H7 (cell line): ENCODE results near the gene HPD. TPM values are rescaled to one million over a fixed set of nuclear protein-coding genes. Genes with fewer than 3 reads are reported as not detected.
A peak's percentile ranks its signal among the peaks of the same experiment; 100 is the strongest.

Experiments used
- DNase-seq: peaks from one replicate; pipeline ENCODE4 v3.0.0; 2012
- H3K27me3 ChIP-seq: 2 replicates; pipeline ENCODE4 v1.6.0; 2011; ENCODE audit warnings: mild to moderate bottlenecking, low read length; ENCODE audit not compliant: control insufficient read depth, insufficient read depth
- H3K36me3 ChIP-seq: replicated peaks from 2 replicates; pipeline ENCODE4 v1.5.1; 2011; ENCODE audit warnings: low read length; ENCODE audit not compliant: control insufficient read depth, insufficient read depth
- H3K4me3 ChIP-seq: 2 replicates; pipeline ENCODE4 v1.5.1; 2011; ENCODE audit warnings: low read depth, mild to moderate bottlenecking, control low read depth, low read length, moderate library complexity; ENCODE audit not compliant: insufficient read depth
- total RNA-seq: library from RNA; depleted of rRNA; stranded (reverse); fragments of >200 nt; shearing (Covaris generic); gene quantifications from 2 replicates; pipeline ENCODE4 v1.2.3, GENCODE V29; 2014

HPD gene
- total RNA-seq, 1 experiment from 2014 or later, result 0.80 TPM

DNA sequence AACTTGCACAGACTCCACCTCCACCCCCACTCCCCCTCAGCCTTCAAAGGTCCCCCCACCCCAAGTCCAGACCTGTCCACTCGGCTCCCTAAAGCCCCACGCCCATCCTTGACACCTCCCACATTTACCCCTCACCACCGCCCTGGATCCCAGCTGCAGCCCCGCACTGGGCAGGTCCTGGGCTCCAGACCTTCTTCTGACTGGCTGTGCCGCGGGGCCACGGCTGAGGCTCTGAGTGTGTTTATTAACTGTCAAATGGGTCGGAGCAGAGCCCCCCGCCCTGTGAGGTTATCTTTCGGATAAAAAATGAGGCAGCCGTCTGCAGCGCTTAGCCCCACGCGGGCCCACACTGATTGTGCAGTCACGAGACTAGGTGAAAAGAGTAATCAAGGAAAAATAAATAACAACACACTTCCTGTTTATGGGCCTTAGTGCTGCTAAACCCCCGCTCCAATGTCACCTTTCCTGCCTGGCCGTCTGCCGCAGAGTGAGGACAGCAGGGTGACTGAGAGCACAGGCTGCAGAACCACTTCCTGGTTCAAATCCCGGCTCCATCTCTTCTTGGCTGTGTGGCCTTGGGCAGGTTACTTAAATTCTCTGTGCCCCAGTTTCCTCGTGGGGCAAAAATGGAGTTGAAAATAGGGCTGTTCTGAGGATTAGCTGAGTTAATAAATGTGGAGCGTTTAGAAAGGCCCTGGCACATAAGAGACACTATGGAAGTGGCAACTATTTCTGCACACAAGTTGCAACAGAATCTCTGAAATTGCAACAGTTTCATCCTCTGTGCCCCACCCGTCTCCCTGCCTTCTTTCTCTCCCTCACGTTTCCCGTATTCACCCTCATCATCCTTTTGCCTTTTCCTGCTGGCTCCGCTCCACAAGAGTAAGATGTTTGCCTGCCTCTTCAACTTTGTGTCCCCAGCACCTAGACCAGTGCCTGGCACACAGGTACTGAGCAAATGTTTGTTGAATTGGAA, 45.5 kb downstream of the HPD start:
- no peaks in the 10 kb centered on the region for H3K27me3 ChIP-seq
- peaks cover 21% of the 10 kb centered on the region for H3K36me3 ChIP-seq
- peak overlapping the region; percentile 61 for H3K4me3 ChIP-seq
- peak; percentile 75 for DNase-seq

DNA sequence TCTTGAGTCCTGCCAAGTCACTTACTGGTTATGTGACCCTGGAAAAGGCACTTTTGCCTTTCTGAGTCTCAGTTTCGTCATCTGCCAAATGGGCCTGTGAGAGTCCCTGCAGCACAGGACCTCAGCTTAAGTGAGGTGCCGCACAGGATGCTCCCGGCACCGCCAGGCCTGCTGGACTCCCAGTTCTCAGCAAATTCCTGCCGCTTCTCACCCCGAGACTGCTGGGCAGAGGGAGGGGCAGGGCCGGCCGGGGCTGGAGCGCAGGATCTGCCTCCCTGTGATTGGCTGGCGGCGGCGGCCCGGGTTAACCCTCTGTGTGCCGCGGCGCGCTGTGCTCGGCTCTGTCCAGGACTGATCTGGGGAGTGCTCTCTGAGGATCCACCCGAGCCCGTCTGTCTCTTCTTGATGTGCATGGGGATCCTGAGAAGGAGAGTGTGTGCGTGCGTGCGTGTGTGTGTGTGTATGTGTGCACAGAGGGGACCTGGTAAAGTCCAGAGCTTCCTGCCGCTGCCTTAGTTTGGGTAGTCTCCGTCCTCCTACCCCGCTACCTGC, 46.3 kb downstream of the HPD start:
- peak; percentile 99 for DNase-seq
- H3K4me3 ChIP-seq, result peak overlapping the region; percentile 61
- H3K27me3 ChIP-seq, result no peaks in the 10 kb centered on the region
- peaks cover 18% of the 10 kb centered on the region for H3K36me3 ChIP-seq

DNA sequence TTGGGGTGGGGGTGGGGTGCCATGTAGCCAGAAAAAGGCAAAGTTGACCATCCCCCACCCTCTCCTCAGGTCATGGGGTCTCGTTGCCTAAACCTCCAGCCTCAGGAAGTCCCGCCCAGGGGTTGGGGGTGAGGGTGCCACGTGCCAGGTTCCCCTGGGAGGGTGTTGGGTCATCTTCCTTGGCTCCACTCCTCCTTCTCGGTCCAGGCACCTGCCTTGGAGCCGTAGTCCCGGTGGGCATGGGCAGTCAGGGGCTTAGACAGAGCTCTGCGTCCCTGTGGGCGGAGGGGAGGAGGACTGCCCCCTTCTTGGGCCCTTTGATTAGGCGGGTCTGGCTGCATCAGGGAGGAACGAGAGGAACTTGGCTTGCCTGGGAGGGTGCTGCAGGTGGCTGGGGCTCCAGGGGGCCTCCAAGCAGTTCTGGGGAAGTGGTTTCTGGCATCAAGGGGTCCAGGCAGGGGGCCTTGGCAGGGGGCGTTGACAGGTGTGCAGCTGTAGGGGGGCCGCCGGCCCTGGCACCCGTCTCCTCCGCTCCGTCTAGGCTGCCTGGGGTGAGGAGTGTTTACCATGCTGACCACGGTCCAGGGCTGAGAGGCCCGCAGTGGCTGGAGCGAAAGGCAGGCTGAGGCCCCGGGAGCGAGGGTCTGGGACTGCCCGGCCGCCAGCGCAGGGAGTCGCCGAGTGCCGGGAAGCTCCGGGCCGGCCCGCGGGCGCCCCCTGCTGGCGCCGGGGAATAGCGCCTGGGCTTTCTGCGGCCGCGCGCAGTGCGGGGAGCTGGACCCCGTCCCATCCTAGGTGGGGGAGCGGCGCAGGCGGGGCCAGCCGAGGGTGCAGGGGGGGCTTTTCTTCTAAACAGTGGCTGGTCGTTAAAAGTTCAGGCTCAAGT, 47.0 kb downstream of the HPD start:
- peak; percentile 98 for DNase-seq
- H3K36me3 ChIP-seq, result peaks cover 15% of the 10 kb centered on the region
- H3K27me3 ChIP-seq, result no peaks in the 10 kb centered on the region
- peak overlapping the region; percentile 61 for H3K4me3 ChIP-seq

DNA sequence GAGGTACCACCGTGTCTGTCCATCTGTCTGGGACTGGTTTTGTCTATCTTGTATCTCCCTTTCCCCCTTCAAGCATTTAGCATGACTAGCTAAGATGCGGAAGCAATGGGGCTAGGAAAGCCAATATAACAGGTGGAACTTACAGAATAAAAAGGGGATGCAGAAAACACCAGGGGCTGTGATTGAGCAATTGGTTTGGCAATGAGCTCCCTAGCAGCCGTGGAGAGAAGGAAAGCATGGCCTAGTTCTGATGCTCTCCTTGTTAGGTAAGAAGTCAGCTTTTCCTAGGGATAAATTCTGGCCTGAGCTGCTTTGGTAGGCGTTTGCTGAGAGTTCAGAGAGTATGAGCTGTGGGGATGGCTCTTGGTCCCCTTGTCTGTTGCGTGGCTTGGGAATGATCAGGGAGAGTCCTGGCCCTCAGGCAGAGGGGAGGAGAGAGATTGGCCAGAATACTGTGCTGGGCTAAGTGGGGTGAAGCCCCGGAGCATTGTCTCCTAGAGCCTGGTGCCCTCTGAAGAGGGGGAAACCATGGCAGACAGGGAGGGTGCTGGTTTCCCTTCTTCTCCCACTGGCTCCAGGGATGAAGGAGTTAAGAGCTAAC, 47.7 kb downstream of the HPD start:
- Histone ChIP-seq H3K4me3 (no peak overlapping the region; the same call in 1 of the 2 replicates), H3K27me3 (no peaks in the 10 kb centered on the region), H3K36me3 (peaks cover 13% of the 10 kb centered on the region)
- no peak for DNase-seq

DNA sequence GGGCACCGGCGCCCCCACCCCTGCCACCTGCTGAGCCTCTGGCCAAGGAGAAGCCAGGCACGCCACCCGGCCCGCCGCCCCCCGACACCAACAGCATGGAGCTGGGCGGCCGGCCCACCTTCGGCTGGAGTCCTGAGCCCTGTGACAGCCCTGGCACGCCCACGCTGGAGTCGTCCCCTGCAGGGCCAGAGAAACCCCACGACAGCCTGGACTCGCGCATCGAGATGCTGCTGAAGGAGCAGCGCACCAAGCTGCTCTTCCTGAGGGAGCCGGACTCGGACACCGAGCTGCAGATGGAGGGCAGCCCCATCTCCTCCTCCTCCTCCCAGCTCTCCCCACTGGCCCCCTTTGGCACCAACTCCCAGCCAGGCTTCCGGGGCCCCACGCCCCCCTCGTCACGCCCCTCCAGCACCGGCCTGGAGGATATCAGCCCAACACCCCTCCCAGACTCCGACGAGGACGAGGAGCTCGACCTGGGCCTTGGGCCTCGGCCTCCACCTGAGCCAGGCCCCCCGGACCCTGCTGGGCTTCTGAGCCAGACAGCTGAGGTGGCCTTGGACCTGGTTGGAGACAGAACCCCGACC, 48.3 kb downstream of the HPD start:
- DNase-seq, result no peak
- Histone ChIP-seq H3K36me3 (peaks cover 13% of the 10 kb centered on the region), H3K27me3 (no peaks in the 10 kb centered on the region), H3K4me3 (no peak overlapping the region)

DNA sequence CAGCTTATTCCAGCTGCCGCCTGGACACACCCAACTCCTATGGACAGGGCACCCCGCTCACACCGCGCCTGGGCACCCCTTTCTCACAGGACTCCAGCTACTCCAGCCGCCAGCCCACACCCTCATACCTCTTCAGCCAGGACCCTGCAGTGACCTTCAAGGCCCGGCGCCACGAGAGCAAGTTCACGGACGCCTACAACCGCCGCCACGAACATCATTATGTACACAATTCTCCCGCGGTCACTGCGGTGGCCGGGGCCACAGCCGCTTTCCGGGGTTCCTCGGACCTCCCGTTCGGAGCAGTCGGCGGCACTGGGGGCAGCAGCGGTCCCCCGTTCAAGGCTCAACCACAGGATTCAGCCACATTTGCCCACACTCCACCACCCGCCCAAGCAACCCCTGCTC, 48.9 kb downstream of the HPD start:
- Histone ChIP-seq H3K36me3 (peaks cover 13% of the 10 kb centered on the region), H3K27me3 (no peaks in the 10 kb centered on the region), H3K4me3 (no peak overlapping the region)
- no peak for DNase-seq

DNA sequence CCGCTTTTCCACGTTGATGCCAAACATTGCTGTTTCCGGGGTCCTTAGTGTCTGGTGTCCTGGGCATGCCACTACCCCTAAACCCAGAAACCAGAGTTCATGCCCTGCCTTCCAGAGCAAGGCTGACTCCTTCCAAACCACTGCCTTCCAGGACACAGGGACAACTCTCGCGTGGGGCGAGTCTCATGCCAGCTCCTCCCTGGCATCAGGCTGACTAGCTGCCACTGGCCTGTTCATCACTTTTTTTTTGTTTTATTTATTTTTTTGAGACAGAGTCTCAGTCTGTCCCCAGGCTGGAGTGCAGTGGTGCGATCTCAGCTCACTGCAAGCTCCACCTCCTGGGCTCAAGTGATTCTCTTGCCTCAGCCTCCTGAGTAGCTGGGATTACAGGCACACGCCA, 50.0 kb downstream of the HPD start:
- no peak for DNase-seq
- Histone ChIP-seq H3K36me3 (peaks cover 13% of the 10 kb centered on the region), H3K4me3 (no peak overlapping the region), H3K27me3 (no peaks in the 10 kb centered on the region)

DNA sequence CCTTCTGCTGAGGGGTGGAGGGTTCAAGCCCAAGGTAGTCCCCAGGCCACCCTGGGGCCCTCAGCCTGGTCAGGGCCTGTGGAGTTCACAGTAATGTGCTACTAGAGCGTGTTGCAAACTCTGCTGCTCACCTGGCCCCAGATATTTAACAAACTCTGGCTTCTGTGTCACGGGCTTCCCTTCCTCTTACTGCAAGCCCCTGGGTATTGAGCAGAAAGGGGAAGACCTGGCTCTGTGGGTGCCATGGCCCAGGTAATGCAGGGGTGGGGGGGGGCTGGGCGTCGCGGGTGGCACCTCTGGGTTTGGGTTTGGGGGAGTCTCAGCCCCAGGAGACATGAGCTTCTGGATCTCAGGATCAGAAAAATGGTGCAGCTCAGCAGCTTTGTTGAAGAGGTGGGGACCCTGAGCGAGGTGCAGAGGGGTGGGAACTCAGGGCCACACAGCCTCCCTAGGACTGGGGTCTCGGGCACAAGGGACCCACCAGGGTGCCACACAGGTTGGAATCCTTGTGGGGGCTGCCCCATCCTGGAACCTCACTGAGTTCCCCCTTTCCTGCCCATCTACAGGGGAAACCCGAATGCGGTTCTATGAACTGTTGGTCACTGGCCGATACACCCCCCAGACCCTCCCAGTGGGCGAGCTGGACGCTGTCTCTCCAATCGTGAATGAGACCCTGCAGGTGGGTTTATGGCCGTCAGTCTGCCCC, 50.9 kb downstream of the HPD start:
- H3K4me3 ChIP-seq, result no peak overlapping the region

DNA sequence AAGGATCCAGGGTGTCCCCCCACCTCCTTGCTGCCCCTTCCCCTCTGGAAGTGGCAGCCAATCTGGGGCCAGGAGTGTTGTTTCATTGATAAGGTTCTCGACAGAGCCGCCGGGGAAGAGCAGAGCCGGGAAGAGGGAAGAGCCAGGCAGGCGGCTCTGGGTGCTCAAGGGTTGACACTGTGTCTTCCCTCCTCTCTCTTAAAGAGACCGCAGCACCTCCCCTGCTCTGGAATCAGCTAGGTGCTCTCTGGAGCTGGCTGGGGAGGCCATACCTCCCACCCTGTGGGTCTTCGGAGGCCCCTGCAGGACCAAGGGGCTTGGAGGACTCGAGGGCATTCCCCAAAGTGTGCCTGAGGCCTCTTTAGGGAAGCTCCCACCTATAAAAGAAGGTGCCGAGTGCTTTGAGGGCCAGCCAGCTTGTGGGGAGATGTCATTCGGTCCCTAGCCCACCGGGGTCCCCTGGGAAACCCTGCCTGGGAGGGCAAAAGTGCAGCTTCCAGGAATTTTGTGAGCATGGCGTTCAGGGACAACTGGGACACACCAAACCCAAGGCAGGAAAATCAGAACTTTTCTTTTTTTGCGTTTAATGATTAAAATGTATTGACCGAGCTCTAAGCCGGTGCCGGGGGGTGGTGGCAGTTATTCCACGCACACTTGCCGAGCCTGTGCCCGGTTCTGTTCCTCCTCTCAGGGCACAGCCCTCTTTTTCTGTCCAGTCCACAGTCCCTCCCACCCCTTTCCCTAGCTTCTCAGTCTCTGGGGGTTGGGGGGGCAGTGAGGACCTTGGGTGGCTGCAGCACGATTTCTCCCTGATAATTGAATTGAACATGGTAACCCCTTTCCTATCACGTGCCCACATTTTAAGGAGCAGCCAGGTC, 51.9 kb downstream of the HPD start:
- no peaks in the 10 kb centered on the region for H3K27me3 ChIP-seq
- H3K36me3 ChIP-seq, result peaks cover 13% of the 10 kb centered on the region
- DNase-seq, result peak; percentile 53
- H3K4me3 ChIP-seq, result peak overlapping the region; percentile 14; the same call in 1 of the 2 replicates

More for the DNA sequence above, 50.9 kb downstream of the HPD start:
- Histone ChIP-seq H3K36me3 (peaks cover 13% of the 10 kb centered on the region), H3K27me3 (no peaks in the 10 kb centered on the region)
- no peak for DNase-seq

DNA sequence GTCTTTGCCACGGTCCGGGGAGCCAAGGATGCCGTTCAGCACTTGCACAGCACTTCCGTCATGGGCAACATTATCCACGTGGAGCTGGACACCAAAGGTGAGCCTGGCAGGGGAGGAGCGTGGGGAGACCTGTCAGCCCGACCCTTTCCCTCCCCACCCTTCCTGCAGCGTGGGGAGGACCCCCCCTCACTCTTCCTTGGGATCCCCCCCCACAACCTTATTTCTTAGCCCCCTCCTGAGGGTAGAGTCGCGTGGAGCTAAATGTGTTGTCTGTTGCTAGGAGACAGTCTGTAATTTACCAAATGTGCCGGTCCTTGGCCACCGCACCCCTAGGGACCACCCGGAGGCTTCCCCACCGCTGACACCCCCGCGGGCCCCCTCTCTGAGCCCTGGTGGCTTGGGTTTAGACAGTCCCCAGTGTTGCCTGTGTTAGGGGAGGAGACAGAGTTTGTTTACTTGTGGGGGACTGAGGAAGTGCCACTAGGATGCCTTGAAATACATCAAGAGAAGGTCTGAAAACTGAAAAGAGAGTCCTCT, 52.6 kb downstream of the HPD start:
- no peaks in the 10 kb centered on the region for H3K27me3 ChIP-seq
- peaks cover 13% of the 10 kb centered on the region for H3K36me3 ChIP-seq
- peak overlapping the region; percentile 79; the same call in 1 of the 2 replicates for H3K4me3 ChIP-seq
- DNase-seq, result no peak

DNA sequence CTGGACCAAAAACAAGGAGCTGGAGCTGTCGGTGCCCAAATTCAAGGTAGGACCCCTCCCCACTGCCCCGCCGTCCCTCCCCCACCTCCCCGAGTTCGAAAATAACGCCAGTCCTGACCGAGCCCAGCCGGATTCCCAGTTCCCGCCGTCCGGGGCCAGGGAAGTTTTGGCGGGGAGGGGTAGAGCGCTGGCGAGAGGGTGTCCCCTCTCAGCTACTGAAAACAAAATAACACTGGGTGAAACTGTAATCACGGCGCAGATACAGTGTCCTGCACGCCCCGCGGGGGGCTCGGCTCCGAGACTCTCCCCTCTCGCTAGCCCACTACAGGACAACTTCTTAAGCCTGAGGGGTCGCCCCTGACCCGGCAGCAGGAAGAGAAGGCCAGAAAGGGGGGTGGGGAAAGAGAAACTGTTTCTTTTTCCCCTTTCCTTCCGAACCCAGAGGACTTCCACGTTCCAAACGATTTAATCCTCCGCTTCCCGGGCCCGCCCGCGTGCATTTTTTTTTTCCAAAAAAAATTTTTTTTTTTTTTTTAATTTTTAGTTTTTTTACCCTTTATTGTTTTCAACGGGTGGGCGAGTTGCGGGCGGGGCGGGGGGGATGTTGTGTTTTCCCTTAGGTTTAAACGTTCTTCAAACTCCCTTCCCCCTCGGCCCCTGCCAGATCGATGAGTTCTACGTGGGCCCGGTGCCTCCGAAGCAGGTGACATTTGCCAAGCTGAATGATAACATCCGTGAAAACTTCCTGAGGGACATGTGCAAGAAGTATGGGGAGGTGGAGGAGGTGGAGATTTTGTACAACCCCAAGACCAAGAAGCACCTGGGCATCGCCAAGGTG, 53.3 kb downstream of the HPD start:
- H3K27me3 ChIP-seq, result no peaks in the 10 kb centered on the region
- DNase-seq, result peak; percentile 78
- H3K4me3 ChIP-seq, result peak overlapping the region; percentile 79
- H3K36me3 ChIP-seq, result peaks cover 10% of the 10 kb centered on the region
